IPS-11a (cell line): ENCODE measurements around the gene LRRN2.

Experiments
- H3K4me3 ChIP-seq: one replicate; pipeline ENCODE4 v1.5.1; 2013; ENCODE audit warnings: low read depth, low read length, control low read depth

LRRN2 gene

DNA sequence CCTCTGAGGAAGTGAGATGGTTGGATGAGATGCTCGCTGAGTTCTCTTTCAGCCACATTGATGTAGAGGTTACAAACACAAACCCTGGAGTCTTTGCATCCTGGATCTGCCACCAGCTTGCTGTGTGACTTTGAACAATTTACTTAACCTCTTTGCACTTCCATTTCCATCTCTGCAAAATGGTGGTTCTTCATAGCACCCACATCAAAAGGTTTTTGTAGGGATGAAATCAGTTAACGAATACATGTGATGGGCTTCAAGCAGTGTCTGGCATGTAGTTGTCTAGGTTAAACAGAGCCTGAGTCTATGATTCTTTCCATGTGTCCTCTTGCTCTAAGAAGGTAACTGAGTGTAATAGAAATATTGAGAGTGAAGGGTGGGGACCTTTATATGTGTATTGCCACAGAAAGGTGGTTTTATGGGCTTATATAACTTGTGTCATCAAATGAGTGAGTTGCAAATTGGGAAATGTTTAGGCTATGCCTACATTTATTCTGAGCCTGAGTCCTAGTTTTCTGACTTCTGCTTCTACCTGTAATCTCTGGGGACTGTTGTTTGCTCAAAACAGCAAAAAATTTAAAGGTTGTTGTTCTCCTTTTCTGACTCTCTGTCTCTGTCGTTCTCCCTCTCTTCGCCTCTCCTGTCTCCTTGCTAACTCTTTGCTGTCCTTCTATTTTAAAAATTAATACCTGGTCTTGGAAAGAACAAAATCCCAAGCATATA, 27.3 kb upstream of the LRRN2 start:
- H3K4me3 ChIP-seq = no peak overlapping the region

DNA sequence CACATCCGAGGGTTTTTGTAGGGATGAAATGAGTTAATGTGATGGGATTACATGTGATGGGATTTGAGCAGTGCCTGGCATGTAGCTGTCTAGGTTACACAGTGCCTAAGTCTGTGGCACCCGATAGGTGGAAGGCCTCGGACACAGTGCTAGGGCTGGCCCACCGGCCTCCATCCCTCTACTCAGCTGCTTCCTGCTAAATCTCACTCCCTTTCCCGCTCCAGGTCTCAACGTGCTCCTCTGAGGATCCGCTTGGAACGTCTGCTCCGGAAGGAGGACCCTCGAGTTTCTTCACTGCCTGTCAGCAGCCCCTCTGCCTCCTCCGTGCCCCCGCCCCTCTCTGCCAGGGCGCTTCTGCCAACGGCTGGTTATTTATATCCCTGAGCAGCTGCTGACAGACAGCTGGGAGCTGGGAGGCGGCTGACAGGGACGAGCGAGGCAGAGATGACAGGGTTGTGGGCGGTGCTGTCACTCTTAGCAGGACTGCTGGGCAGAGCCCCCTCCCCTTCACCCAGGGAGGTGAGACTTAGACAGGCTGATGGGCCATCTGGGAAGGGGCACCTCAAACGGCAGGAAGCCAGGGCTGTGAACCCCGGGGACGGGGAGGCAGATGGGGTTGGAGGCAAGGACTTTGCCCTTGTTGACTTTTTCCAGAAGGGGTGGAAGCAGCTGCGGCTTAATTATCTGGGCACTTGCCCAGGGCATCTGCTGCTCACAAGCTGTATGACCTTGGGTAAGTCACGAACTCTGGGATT, 26.6 kb upstream of the LRRN2 start:
- no peak overlapping the region for H3K4me3 ChIP-seq

DNA sequence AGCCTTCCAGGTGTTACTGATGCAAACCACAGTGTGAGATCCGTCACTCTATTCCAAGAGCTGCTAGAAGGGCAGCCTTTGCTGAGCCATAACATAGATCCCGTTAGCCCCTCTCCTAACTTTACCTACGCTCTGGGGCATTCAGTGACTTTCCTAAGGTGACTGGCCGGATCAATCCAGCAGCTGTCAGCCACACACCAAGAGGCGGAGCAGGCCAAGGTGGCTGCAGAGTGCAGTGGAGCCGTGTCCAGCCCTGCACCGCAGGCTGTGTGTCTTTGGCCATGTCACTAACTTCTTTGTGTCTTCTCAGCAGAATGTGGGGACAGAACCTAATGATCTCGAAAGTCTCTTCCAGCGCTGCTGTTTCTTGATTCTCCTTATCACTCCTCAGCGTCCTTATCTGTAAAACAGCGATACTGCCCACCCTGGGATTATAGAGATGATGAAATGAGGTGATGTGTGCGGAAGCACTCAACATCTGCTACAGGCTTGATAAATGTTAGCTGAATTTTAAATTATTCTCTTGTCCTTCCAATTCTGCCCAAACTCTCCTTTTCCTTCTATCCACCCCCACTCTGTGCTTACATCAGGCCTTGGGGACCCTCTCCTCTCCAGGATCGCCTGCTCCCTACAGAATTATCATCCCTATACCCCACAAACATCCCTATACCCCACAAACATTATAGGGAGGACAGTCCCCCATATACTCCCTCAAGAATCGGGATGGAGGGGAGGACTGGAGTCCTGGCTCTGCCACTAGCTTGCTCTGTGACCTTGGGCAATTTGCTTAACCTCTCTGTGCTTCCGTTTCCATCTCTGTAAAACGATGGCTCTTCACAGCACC, 25.8 kb upstream of the LRRN2 start:
- H3K4me3 ChIP-seq = no peak overlapping the region

DNA sequence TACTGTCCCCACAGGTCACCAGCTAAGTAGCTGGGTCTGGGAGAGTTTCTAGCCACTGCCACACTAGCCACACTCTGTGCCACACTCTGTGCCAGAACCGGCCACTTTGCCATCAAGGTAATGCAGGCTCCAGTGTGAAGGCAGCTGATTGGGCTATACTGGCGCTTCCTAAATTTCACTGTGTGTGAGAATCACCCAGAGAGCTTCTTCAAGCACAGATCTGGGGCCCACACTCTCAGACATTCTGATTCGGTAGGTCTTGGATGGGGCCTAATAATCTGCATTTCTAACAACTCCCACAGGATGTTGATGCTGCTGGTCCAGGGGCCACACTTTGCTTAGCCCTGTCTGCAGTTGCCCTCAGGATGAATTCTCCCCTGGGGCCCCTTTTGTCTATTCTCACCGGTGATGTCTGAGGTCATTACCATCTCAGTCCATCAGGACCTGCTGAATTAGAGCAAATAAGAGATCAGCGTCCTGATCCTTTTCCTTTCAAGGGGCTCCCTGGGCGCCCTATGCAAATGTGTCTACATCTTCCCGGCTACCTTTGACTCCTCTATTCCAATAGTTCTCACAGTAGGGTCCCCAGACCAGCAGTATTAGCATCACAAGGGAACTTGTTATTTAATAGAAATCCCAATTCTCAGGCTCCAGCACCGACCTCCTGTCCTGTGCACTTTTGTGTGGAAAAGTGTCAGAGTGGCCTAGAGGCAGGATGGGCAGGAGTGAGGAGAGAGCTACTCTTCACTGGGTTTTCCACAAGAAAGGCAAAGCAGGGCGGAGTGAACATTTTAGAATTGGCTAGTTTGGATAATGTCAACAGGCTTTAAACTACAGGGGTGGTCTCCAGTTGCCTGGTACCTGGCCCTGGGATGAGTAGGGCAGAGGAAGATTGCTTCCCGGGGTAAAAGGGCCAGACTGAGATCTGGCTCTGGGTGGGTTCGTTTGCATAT, 24.7 kb upstream of the LRRN2 start:
- no peak overlapping the region for H3K4me3 ChIP-seq

DNA sequence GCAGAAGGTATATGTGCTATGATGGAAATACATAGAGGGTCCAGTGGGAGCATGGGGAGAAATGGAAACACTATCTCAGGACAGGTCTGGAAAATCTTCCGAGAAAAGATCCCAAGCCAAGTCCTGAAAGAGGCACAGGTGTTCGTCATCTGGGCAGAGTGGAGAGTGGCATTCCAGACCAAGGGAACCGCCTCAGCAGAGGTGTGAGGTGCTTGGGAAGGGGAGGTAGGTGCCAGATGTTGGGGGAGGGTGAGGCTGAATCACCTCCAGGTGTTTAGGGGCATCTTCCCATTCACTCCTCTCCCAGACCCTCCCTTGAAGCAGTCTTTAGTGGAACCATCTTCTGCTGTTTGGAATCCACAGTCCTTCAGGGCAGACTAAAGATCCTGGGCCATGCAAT, 23.5 kb upstream of the LRRN2 start:
- H3K4me3 ChIP-seq = no peak overlapping the region

DNA sequence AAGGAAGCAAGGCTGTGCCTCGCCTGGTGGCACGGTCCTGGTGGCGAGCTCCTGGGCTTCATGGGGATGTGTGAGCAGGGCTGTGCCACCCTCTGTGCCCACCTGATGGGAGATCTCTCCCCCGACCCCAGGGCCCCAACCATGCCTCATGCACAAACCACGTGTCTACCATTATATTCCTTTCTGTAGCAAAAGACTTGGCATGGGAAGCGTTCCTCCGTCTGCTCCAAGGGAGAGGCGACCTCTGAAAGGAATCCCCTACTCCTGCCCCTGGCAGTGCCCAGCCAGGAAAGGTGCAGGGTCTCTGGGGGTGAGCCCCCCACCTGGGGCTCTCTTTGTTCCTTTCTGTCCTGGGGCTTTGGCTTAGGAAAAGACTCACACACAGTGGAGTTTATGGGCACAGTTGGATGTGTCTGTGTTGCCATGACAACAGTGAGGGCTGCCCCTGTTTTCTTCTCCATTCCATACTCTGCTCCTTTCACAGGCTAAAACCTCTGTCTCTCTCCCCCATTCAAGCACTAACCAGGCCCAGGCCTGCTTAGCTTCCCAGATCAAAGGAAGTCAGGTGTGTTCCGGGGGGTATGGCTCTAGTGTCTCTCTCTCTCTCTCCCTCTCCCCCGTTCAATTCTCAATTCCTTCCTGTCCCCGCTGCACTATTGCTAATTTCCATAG, 21.4 kb upstream of the LRRN2 start:
- no peak overlapping the region for H3K4me3 ChIP-seq

DNA sequence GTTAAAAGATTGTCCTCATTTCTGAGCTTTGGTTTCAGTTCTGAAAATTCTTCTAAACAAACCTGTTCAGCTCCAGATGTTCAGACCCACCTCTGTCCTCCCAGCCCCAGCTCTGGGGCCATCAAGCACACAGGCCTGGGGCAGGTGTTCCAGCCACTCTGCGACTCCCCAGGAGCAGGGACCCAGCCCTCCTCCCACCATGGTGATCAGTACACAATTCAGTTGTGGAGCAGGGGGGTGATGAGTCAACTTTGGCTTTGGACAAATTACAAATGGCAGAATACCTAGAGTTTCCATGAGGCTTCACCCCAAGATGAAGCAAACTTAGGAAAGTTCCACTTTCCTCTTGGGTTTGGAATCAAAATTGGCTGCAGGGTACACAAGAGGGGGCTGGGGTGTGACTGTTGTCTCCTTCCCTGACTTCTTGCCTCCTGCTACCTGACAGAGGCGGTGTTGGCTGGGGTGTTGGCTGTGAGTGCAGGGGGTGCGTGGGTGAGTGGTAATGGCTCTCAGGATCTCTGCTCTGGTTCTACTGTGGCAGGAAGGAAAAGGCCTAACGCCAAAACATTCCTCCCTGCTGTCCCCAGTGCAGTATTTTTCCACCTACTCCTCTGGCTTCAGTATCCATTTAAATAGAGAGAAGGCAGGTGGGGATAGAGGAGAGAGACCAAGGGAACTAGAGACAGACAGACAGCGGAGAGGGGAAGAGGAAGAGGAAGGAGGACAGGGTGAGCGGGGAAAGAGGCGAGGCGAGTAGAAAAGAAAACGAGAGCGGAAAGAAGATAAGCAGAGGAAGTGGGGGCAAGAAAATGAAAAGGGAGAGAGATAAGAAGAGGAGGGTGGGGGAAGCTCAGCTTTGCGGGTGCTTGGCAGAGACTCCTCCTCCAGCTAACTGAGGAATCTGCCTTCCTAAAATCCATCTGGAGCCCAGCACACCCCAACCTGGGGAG, 20.6 kb upstream of the LRRN2 start:
- H3K4me3 ChIP-seq = no peak overlapping the region

DNA sequence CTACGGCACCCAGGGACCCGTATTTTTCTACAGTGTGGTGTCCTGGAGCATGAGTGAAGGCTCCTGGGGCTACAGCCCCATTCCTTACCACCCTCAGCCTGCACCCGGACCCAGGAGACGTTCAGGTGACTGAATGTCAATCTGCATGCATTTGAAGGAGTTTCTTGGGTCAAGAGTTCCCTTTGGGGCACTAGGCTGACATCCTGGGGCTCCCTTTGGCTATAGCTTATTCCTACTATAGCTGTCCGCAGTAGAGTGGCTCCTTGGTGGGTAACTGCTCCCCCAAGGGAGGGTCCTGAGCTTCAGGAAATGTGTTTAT, 19.9 kb upstream of the LRRN2 start:
- no peak overlapping the region for H3K4me3 ChIP-seq

DNA sequence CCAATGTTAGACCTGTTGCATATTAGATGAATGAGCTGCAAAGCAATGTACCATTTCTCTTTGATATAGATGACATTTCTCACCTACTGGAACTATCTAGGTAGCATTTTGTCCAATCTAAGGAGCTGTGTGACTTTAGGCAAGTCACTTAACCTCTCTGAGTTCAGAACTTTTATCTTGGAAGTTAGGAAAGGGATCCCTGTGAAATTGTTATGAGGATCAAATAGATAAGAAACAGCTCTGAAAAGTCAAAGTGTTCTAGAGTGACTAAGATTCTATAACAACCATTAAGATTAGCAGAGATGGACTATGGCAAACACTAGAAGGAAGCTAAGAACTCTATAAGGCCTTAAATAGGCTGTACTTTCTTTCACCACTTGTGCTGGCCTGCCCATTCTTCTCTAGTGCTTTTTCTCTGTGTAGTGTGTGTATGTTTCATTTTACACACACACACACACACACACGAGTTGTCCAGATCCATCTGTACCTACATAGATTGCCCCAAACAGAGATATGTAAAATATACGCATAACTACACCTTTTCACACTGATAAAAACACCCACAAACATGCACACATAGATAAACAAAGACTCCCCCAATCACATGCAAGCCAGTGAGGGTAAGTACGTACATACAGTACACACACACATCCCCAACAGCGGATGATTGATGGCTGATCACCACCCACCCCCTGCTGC, 19.4 kb upstream of the LRRN2 start:
- H3K4me3 ChIP-seq = no peak overlapping the region

DNA sequence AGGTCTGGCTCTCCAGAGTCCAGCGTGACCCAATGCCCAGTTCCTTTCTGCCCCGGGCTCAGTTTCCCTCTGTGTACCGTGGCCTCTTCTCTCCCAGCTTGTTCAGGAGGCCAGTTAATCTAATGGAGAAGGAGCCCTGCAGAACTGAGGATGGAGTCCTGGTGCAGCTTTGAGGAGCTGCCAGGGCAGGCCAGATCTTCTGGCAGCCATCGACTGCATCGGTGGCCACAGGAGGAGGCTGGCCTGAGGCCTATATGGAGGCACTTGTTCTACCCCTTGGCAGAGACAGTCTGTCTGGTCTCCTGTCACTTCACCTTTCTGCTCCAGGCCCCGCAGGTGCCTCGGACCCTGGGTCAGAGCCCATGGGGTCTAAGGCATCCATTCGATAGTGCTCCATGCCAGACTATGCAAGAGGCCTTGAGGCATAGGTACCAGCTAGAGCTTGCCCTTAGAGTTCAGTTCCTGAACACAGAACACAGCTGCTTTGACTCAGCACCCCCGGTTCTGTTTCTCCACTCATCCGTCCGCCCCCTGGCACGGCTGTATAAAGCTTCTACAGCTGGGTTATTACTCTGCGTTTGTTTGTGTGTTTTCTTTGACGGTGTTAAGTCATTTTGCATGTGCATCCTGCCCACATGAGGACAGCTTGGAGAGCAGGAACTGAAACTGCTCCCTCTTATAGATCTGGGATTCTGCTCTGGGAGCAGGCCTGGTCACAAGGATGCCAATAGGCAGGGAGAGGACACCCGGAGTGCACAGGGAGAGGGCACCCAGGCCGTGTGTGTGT, 18.5 kb upstream of the LRRN2 start:
- no peak overlapping the region for H3K4me3 ChIP-seq

DNA sequence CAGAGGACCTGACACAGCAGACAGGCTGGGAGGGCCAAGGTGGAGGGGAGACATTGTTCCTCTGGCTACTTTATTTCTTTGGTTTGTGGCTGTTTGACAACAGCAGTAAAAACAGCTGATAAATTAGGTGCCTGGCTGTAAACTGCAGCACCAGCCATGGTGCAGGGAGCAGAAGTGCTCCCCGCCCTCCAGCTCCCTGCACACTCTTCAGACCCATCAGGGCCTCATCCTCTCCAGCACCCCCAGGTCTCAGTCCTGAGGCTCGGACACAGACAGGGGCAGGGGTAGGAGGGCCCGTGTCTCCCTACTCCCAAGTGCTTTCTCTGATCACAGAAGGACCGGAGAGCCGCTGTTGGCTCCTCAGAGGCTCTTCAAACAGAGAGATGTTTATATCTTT, 17.7 kb upstream of the LRRN2 start:
- H3K4me3 ChIP-seq = no peak overlapping the region

DNA sequence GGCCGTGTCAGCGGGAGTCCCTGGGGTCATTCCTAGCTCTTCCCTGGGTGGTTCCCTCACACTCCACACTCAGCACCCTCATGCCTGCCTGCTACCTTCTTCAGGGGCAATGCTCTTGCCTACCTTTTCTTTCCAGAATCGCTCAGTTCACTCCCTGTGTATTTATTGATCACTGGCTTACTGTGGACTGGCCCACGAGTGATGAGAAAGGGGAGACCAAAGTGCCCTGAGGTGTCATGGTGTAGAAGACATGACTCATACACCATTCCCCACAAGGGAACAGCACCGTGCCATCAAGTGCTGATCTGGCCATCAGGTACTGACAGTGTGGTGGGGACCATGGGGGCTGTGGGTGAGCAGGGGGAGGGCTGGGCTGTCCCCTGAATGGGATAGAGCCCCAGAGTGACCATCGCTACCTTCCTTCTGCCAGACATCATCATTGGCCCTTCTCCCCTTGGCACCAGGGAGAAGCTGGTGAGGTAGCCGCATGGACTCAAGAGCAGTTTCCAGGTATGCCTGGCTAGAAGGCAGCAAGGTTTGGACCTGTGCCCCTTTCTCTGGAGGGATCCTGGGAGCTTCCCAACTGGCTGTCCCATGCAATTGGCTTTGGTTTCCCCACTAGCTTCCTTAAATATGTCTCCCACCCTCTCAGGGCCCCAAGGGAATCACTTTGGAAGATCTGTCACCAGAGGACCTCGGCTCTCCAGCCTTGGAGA, 17.2 kb upstream of the LRRN2 start:
- no peak overlapping the region for H3K4me3 ChIP-seq

DNA sequence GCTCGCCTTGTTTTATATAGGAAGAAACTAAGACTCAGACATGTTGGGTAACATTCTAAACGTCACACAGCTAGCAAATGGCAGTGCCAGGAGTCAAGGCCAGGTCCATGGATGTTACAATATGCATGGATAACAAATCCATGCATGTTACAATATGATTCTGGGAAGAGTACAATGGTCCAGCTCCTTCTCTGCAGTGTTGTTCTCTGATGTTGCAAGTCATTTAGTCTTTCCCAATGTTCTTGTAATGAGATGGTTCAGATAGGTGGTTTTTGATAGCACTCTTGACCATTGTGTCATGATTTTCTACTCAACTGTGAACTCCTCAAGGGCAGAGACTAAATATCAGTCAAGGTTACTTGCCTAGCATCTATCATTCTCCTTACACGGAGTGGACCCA, 15.7 kb upstream of the LRRN2 start:
- H3K4me3 ChIP-seq = no peak overlapping the region

DNA sequence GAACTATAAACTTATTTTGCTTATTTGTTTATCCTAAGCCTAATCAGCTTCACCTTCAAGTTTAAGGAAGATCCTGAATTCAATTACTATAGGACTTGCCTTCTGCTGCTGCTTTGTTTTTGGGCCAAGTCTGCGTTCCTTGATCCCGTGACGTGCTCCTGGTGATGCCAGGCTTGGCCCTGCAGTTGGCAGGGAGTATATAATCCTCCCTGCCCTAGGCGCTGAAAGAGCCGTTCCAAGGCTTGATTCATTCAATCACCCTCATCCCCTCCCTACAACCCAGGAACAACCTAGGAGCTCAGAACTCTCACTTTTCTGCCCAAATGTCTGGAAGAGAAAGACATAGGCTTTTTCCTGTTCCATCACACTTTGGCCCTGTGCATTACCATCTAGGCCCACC, 12.4 kb upstream of the LRRN2 start:
- H3K4me3 ChIP-seq = no peak overlapping the region

DNA sequence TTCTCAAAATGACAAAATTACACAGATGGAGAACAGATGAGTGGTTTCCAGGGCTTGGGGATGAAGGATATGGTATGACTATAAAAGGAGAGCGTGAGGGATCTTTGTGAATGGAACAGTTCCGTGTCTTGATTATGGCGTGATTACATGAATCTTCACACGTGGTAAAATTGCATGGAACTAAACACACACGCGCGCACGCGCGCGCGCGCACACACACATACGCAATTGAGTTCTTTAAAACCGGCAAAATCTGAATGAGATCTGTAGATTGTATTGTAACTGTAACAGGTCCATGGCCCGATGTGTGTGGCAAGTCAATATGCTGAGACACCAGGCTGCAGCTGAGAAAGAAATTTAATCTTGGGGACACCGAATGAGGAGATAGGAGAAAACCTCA, 11.1 kb upstream of the LRRN2 start:
- no peak overlapping the region for H3K4me3 ChIP-seq

DNA sequence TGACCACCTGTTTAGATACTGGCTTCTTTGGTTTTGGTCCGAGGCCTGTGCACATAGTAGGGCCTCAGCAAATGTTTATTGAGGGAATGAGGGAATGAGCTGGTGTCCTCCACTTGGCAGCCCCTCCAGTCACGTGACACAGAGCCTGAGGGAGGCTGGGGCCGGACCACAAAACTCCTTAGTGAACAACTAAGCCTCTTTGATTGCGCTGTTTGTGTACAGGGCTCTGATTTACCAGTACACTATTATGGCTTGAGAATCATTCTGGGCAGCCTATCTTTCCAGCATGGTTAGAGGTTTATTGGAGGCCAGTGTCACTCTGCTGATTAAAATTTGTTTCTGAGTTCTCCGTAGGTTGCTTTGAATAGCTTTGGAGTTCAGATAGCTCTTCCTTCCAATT, 10.2 kb upstream of the LRRN2 start:
- no peak overlapping the region for H3K4me3 ChIP-seq

DNA sequence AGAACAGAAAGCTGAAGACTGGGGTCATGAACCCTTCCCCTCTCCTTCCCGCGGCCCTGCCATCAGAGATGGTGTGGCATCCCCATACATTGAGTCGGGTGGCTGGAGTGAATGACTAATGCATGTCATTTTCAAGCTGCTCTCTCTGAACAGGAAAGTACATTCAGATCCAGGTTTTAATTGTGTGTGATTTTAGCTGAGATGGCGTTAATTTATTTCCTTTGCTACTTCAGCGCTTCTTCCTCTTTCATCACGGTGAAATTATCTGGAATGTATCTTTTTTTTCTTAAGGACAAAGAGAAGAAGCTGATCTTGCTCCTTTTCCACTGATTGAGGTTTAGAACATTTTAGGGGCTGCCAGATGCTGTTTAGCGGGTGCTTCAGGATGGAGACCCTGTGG, 8.6 kb upstream of the LRRN2 start:
- H3K4me3 ChIP-seq = no peak overlapping the region
